H1 (cell line): ENCODE measurements around the gene ADD2. TPM values are rescaled to one million over a fixed set of nuclear protein-coding genes. Genes with fewer than 3 reads are reported as not detected.

Source experiments
- CTCF ChIA-PET: fragments of 300-600 bp; sonication (Branson Sonifier 250); formaldehyde crosslinking; loops from one replicate; lab custom pipeline; 2021; ENCODE audit not compliant: partially characterized antibody; lab: Charles Lee
- POLR2A ChIA-PET: fragments of 300-600 bp; sonication (Branson Sonifier 250); formaldehyde crosslinking; loops from one replicate; lab custom pipeline; 2021; ENCODE audit warnings: inconsistent platforms; ENCODE audit not compliant: partially characterized antibody; lab: Charles Lee
- DNase-seq, 2 experiments: peaks; one replicate each; pipeline versions ENCODE4 v3.0.0 to v3.0.0-alpha.2; 2010 to 2022; ENCODE audit warnings: low spot score in 2 of 2, low read depth in 1 of 2, mixed read lengths in 1 of 2
- FAIRE-seq: peaks from 2 replicates; lab custom pipeline; 2011; peaks lifted over from hg19 to GRCh38; lab: Jason Lieb, UNC
- H2AFZ ChIP-seq: 2 replicates; pipeline ENCODE4 v1.8.1; 2012; ENCODE audit warnings: low read length, inconsistent platforms
- H2AK5ac ChIP-seq: 2 replicates; pipeline ENCODE4 v1.6.1; 2013; ENCODE audit warnings: low read depth, low read length
- H2BK120ac ChIP-seq: replicated peaks from 2 replicates; pipeline ENCODE3; 2013; ENCODE audit warnings: low read depth, low read length, inconsistent platforms
- H2BK12ac ChIP-seq: 2 replicates; pipeline ENCODE4 v1.6.1; 2013; ENCODE audit warnings: low read depth, low read length
- H2BK15ac ChIP-seq: 2 replicates; pipeline ENCODE4 v1.6.1; 2013; ENCODE audit warnings: low read length
- H2BK20ac ChIP-seq: 2 replicates; pipeline ENCODE4 v1.6.1; 2013; ENCODE audit warnings: low read length
- H2BK5ac ChIP-seq: 2 replicates; pipeline ENCODE4 v1.6.1; 2013; ENCODE audit warnings: low read depth, low read length
- H3K14ac ChIP-seq: 2 replicates; pipeline ENCODE4 v1.6.1; 2013; ENCODE audit warnings: inconsistent platforms; ENCODE audit not compliant: insufficient read length
- H3K18ac ChIP-seq: 2 replicates; pipeline ENCODE4 v1.6.1; 2013; ENCODE audit warnings: low read length; ENCODE audit errors: extremely low read depth
- H3K23ac ChIP-seq: 2 replicates; pipeline ENCODE4 v1.6.1; 2013; ENCODE audit warnings: inconsistent platforms; ENCODE audit not compliant: insufficient read length
- H3K23me2 ChIP-seq: 2 replicates; pipeline ENCODE4 v1.6.1; 2013; ENCODE audit warnings: low read depth, low read length
- H3K27ac ChIP-seq: 2 replicates; pipeline ENCODE4 v1.6.1; 2011; ENCODE audit warnings: low read depth, low read length, inconsistent platforms
- H3K27me3 ChIP-seq, 4 experiments: replicated peaks in 1 of 4; 1 replicate in 1 of 4; 2 replicates in 3 of 4; pipeline versions ENCODE4 v1.6.1 to v1.8.1; 2011 to 2013; ENCODE audit warnings: low read length in 3 of 4, mild to moderate bottlenecking in 3 of 4, inconsistent platforms in 2 of 4, mixed read lengths in 2 of 4, moderate library complexity in 1 of 4; ENCODE audit not compliant: control insufficient read depth in 3 of 4, insufficient read depth in 3 of 4; ENCODE audit errors: extremely low read depth in 1 of 4
- H3K36me3 ChIP-seq, 4 experiments: 2 replicates each; pipeline versions ENCODE4 v1.6.1 to v1.8.1; 2011 to 2013; ENCODE audit warnings: mild to moderate bottlenecking in 4 of 4, low read length in 3 of 4, moderate library complexity in 2 of 4, control low read depth in 1 of 4, inconsistent platforms in 1 of 4; ENCODE audit not compliant: insufficient read depth in 4 of 4, control insufficient read depth in 2 of 4
- H3K4ac ChIP-seq: replicated peaks from 2 replicates; pipeline ENCODE3; 2013; ENCODE audit warnings: low read length, low read depth, mixed read lengths, inconsistent platforms; ENCODE audit not compliant: insufficient read length
- H3K4me1 ChIP-seq, 4 experiments: replicated peaks in 1 of 4; 1 replicate in 1 of 4; 2 replicates in 3 of 4; pipeline versions ENCODE4 v1.6.1 to v1.8.1; 2011 to 2013; ENCODE audit warnings: low read length in 3 of 4, inconsistent platforms in 2 of 4, mixed read lengths in 1 of 4; ENCODE audit not compliant: insufficient read depth in 4 of 4, control insufficient read depth in 3 of 4
- H3K4me2 ChIP-seq, 2 experiments: 2 replicates each; pipeline versions ENCODE4 v1.6.1 to v1.8.1; 2011 to 2013; ENCODE audit warnings: low read depth in 2 of 2, low read length in 2 of 2, control low read depth in 1 of 2, inconsistent platforms in 1 of 2, mild to moderate bottlenecking in 1 of 2; ENCODE audit not compliant: insufficient read depth in 1 of 2
- H3K4me3 ChIP-seq, 4 experiments: fragments of 200-600, 300-600 bp in 1 of 4; sonication (generic), shearing (Covaris generic), sonication (Bioruptor Twin) in 1 of 4; 2 replicates each; pipeline versions ENCODE4 v1.5.1 to v1.8.1; 2011 to 2016; ENCODE audit warnings: low read length in 4 of 4, low read depth in 3 of 4, control low read depth in 2 of 4, inconsistent platforms in 2 of 4, mild to moderate bottlenecking in 2 of 4, mixed read lengths in 1 of 4, moderate library complexity in 1 of 4; ENCODE audit not compliant: insufficient read depth in 2 of 4; ENCODE audit errors: extremely low read depth in 1 of 4
- H3K56ac ChIP-seq: replicated peaks from 2 replicates; pipeline ENCODE3; 2013; ENCODE audit warnings: low read depth, mild to moderate bottlenecking, mixed read lengths, low read length, inconsistent platforms; ENCODE audit not compliant: insufficient read length
- H3K79me1 ChIP-seq: 2 replicates; pipeline ENCODE4 v1.6.1; 2013; ENCODE audit warnings: low read depth, low read length, control low read depth
- H3K79me2 ChIP-seq, 2 experiments: 2 replicates each; pipeline versions ENCODE4 v1.6.1 to v1.8.1; 2012 to 2013; ENCODE audit warnings: low read length in 2 of 2, mild to moderate bottlenecking in 2 of 2, inconsistent platforms in 1 of 2; ENCODE audit not compliant: insufficient read depth in 2 of 2, control insufficient read depth in 1 of 2
- H3K9ac ChIP-seq, 4 experiments: replicated peaks in 1 of 4; 1 replicate in 1 of 4; 2 replicates in 3 of 4; pipeline versions ENCODE4 v1.6.1 to v1.8.1; 2011 to 2013; ENCODE audit warnings: low read depth in 3 of 4, low read length in 3 of 4, control low read depth in 2 of 4, mild to moderate bottlenecking in 2 of 4, moderate library complexity in 2 of 4, inconsistent platforms in 1 of 4; ENCODE audit errors: extremely low read depth in 1 of 4
- H3K9me3 ChIP-seq, 2 experiments: 2 replicates each; pipeline versions ENCODE4 v1.6.1 to v1.8.1; 2012 to 2013; ENCODE audit warnings: mild to moderate bottlenecking in 2 of 2, moderate library complexity in 2 of 2, control low read depth in 1 of 2, inconsistent platforms in 1 of 2, low read depth in 1 of 2, low read length in 1 of 2, mixed read lengths in 1 of 2; ENCODE audit not compliant: insufficient read depth in 2 of 2
- H4K20me1 ChIP-seq, 2 experiments: replicated peaks in 1 of 2; 2 replicates each; pipeline versions ENCODE3 to v1.8.1; 2011 to 2013; ENCODE audit warnings: inconsistent platforms in 2 of 2, low read length in 2 of 2, mild to moderate bottlenecking in 1 of 2; ENCODE audit not compliant: insufficient read depth in 2 of 2, control insufficient read depth in 1 of 2
- H4K5ac ChIP-seq: 2 replicates; pipeline ENCODE4 v1.6.1; 2013; ENCODE audit warnings: low read length, low read depth, mixed read lengths, inconsistent platforms; ENCODE audit not compliant: insufficient read length
- H4K8ac ChIP-seq: 2 replicates; pipeline ENCODE4 v1.8.0; 2013; ENCODE audit warnings: mild to moderate bottlenecking, moderate library complexity, low read length, inconsistent platforms; ENCODE audit not compliant: insufficient read depth; ENCODE audit errors: extremely low read depth
- H4K91ac ChIP-seq: replicated peaks from 2 replicates; pipeline ENCODE3; 2013; ENCODE audit warnings: low read length, mixed read lengths, inconsistent platforms; ENCODE audit not compliant: insufficient read length
- BRCA1 ChIP-seq: IDR thresholded peaks from 2 replicates; pipeline ENCODE4 v1.6.1; 2012; ENCODE audit warnings: low read depth, low read length, improper control_type of control experiment
- CBX5 ChIP-seq: fragments of 300-800, 300-1000 bp; sonication (generic); IDR thresholded peaks from 2 replicates; pipeline ENCODE4 v1.7.1; 2016; ENCODE audit warnings: antibody characterized with exemption, low read length, low read depth
- CEBPB ChIP-seq: IDR thresholded peaks from 2 replicates; pipeline ENCODE4 v1.6.1; 2012; ENCODE audit warnings: low read depth, low read length
- CREB1 ChIP-seq: IDR thresholded peaks from 2 replicates; pipeline ENCODE4 v1.6.1; 2012; ENCODE audit warnings: inconsistent platforms
- EP300 ChIP-seq, 2 experiments: IDR thresholded peaks; 1 replicate in 1 of 2; 2 replicates in 1 of 2; pipeline ENCODE4 v1.6.1; 2011 to 2012; ENCODE audit warnings: low read depth in 2 of 2, low read length in 2 of 2, mild to moderate bottlenecking in 2 of 2, borderline replicate concordance in 1 of 2, inconsistent platforms in 1 of 2, moderate library complexity in 1 of 2
- GABPA ChIP-seq: IDR thresholded peaks from 2 replicates; pipeline ENCODE4 v1.6.1; 2011; ENCODE audit warnings: mild to moderate bottlenecking, low read length, moderate library complexity, borderline replicate concordance; ENCODE audit not compliant: insufficient read depth
- KDM4A ChIP-seq: IDR thresholded peaks from one replicate; pipeline ENCODE4 v1.7.1; 2012; ENCODE audit warnings: low read depth, mild to moderate bottlenecking, moderate library complexity, low read length, inconsistent platforms; ENCODE audit not compliant: severe bottlenecking
- KDM5A ChIP-seq: fragments of 200-600 bp; IDR thresholded peaks from 2 replicates; pipeline ENCODE4 v1.7.1; 2012; ENCODE audit warnings: mild to moderate bottlenecking, low read length, inconsistent platforms, mixed read lengths
- NANOG ChIP-seq: IDR thresholded peaks from 2 replicates; pipeline ENCODE4 v1.6.1; 2011; ENCODE audit warnings: low read length, low read depth, mild to moderate bottlenecking, inconsistent platforms; ENCODE audit not compliant: insufficient read depth, poor library complexity, severe bottlenecking
- SIX5 ChIP-seq: IDR thresholded peaks from 2 replicates; pipeline ENCODE4 v1.6.1; 2011; ENCODE audit warnings: mild to moderate bottlenecking, low read depth, low read length
- WGBS, 2 experiments: shearing (Covaris generic) in 1 of 2; methylation state at CpG; one replicate each; pipeline versions ENCODE4 v1.1.6 to v1.1.7; 2013 to 2015; ENCODE audit warnings: low lambda C conversion rate in 2 of 2, mixed read lengths in 2 of 2, inconsistent platforms in 1 of 2, low coverage in 1 of 2, missing lambda C conversion rate in 1 of 2; ENCODE audit not compliant: insufficient replicate concordance in 2 of 2, insufficient coverage in 1 of 2, insufficient read length in 1 of 2; ENCODE audit errors: extremely low coverage in 1 of 2, missing lambda C conversion rate in 1 of 2; 5-methylcytosine and 5-hydroxymethylcytosine counted together
- polyA plus RNA-seq, 7 experiments: library from polyadenylated mRNA; depleted of rRNA in 3 of 7; stranded (reverse) in 5 of 7; unstranded in 2 of 7; fragments of >200 nt in 5 of 7; fragments of 200-250 nt in 2 of 7; gene quantifications; 1 replicate in 5 of 7; 2 replicates in 1 of 7; 4 replicates in 1 of 7; pipeline versions ENCODE4 v1.2.1 to v1.2.3, GENCODE V29; 2011 to 2013; ENCODE audit warnings: missing spikeins in 2 of 7, mixed read lengths in 2 of 7
- total RNA-seq: library from RNA; stranded (reverse); fragmentation: NEBNext Ultra II Directional; extraction: Animal tissue kit (Norgen Biotek cat#: 25700); gene quantifications from 2 replicates; pipeline ENCODE4 v1.2.1, GENCODE V29; 2021

ADD2 gene
- total and polyA plus RNA-seq, 2 of the 8 experiments (the other 6 are each of a cell fraction or from before 2014, with no cell fraction given): 58.5 to 170 TPM

GRCh38 chr2:70806620-70807019, 38.6 kb upstream of the ADD2 start:
- Histone ChIP-seq H3K27ac (no peak overlapping the region), H3K4ac (no peak overlapping the region), H3K14ac (no peak overlapping the region), H3K23me2 (no peaks in the 10 kb centered on the region), H2BK5ac (no peak overlapping the region), H3K23ac (no peak overlapping the region), H2AK5ac (no peak overlapping the region), H3K4me2 (no peak overlapping the region), H2BK120ac (no peak overlapping the region), H3K4me3 (no peak overlapping the region), H2AFZ (no peak overlapping the region), H2BK12ac (no peak overlapping the region), H4K5ac (no peak overlapping the region), H3K79me2 (no peaks in the 10 kb centered on the region), H3K79me1 (no peaks in the 10 kb centered on the region), H2BK15ac (no peak overlapping the region), H3K9ac (no peak overlapping the region), H3K4me1 (no peaks in the 10 kb centered on the region), H4K91ac (no peak overlapping the region)
- 83% methylated on average over 6 of the region's 6 CpGs; no CpG with 5 or more reads in 1 of the 2 experiments for WGBS, 2 experiments
- DNase-seq (no peak), FAIRE-seq (no peak)
- TF ChIP-seq GABPA (no peak), EP300 (IDR thresholded peaks at IDR 0.05; ENCODE audit: borderline replicate concordance in 1 of 2, low read depth in 2 of 2, low read length in 2 of 2) (no peak), CREB1 (no peak), CBX5 (no peak), BRCA1 (no peak), KDM5A (no peak), SIX5 (no peak), CEBPB (no peak), KDM4A (no peak), NANOG (no peak)
- TF ChIP-seq, all 59 proteins: peak for 0
- Histone ChIP-seq H3K27me3 (peaks cover 0 to 2% (median under 1%) of the 10 kb centered on the region in 4 experiments; a peak in 1 of 7 replicates), H3K56ac (no peak overlapping the region), H3K9me3 (no peaks in the 10 kb centered on the region), H3K36me3 (no peaks in the 10 kb centered on the region), H4K8ac (no peak overlapping the region), H4K20me1 (peaks cover 0 to 2% of the 10 kb centered on the region in 2 experiments), H2BK20ac (no peak overlapping the region), H3K18ac (no peak overlapping the region)
- ChIA-PET CTCF (interaction anchor here (0.7 to 2.0 kb wide), 7 partner anchors 13 to 141 kb away, joined by 3 to 6 read pairs (median 3); partner anchors contain the start of gene CLEC4F), POLR2A (no interaction called here)
